PC-9 (cell line): Measurements from ENCODE around the gene CDK11A. TPM values are rescaled to one million over a fixed set of nuclear protein-coding genes. Genes with fewer than 3 reads are reported as not detected.
"Not testable (repeated sequence)": the region's sequence is repeated elsewhere in the genome, so short reads cannot be mapped to it uniquely, and the experiment has no call there.

Source experiments
- BruUV-seq: library from RNA; stranded (reverse); fragments of 400-500 nt; replicated peaks from 2 replicates; lab custom pipeline; 2021; lab: Mats Ljungman, UMichigan
- CTCF ChIA-PET: fragments of 300-600 bp; sonication (Branson Sonifier 250); formaldehyde crosslinking; loops from one replicate; lab custom pipeline; 2022; ENCODE audit warnings: antibody characterized with exemption; lab: Charles Lee
- POLR2A ChIA-PET: fragments of 300-600 bp; sonication (Branson Sonifier 250); formaldehyde crosslinking; loops from one replicate; lab custom pipeline; 2022; ENCODE audit warnings: antibody characterized with exemption; ENCODE audit not compliant: unreplicated experiment; lab: Charles Lee
- DNase-seq, 2 experiments: peaks; one replicate each; pipeline versions ENCODE4 v3.0.0 to v3.0.0-alpha.2; 2015 to 2022; ENCODE audit warnings: mixed read lengths in 1 of 2
- H2AFZ ChIP-seq: fragments of 200-600 bp; sonication (generic); 2 replicates; pipeline ENCODE4 v1.8.1; 2017; ENCODE audit warnings: antibody characterized with exemption
- H3F3A ChIP-seq: fragments of 200-600 bp; sonication (generic); 2 replicates; pipeline ENCODE4 v1.8.1; 2017; ENCODE audit warnings: antibody characterized with exemption, mild to moderate bottlenecking, low read depth; ENCODE audit not compliant: insufficient read depth
- H3K27ac ChIP-seq: fragments of 200-600 bp; sonication (generic); 2 replicates; pipeline ENCODE4 v1.6.1; 2016; ENCODE audit warnings: mixed run types
- H3K27me3 ChIP-seq: fragments of 200-600 bp; sonication (generic); 2 replicates; pipeline ENCODE4 v1.6.1; 2016; ENCODE audit warnings: low read depth, mixed run types; ENCODE audit not compliant: insufficient read depth
- H3K36me3 ChIP-seq: fragments of 200-600 bp; sonication (generic); 2 replicates; pipeline ENCODE4 v1.6.1; 2016; ENCODE audit warnings: low read depth, mixed run types
- H3K4me1 ChIP-seq: fragments of 200-600 bp; sonication (generic); replicated peaks from 2 replicates; pipeline ENCODE4 v1.6.1; 2016; ENCODE audit warnings: mixed run types; ENCODE audit not compliant: insufficient read depth
- H3K4me2 ChIP-seq: fragments of 200-600 bp; sonication (generic); 2 replicates; pipeline ENCODE4 v1.6.1; 2017; ENCODE audit warnings: mixed run types
- H3K4me3 ChIP-seq: fragments of 200-600 bp; sonication (generic); 2 replicates; pipeline ENCODE4 v1.6.1; 2016; ENCODE audit warnings: mixed run types
- H3K79me2 ChIP-seq: fragments of 200-600 bp; sonication (generic); 2 replicates; pipeline ENCODE4 v1.6.1; 2017; ENCODE audit warnings: low read depth, mixed run types
- H3K9me2 ChIP-seq: fragments of 200-600 bp; sonication (generic); 2 replicates; pipeline ENCODE4 v1.8.1; 2017; ENCODE audit warnings: mild to moderate bottlenecking; ENCODE audit not compliant: insufficient read depth
- H3K9me3 ChIP-seq: fragments of 200-600 bp; sonication (generic); 2 replicates; pipeline ENCODE4 v1.8.1; 2016; ENCODE audit warnings: low read depth; ENCODE audit not compliant: insufficient read depth
- H4K20me1 ChIP-seq: fragments of 200-600 bp; sonication (generic); 2 replicates; pipeline ENCODE4 v1.8.1; 2017; ENCODE audit not compliant: insufficient read depth
- CTCF ChIP-seq: fragments of 200-600 bp; sonication (generic); conservative IDR thresholded peaks from 2 replicates; pipeline ENCODE4 v1.6.1; 2017; ENCODE audit warnings: mixed run types, antibody characterized with exemption, mild to moderate bottlenecking, moderate library complexity
- EZH2 ChIP-seq: fragments of 200-600 bp; sonication (generic); IDR thresholded peaks from 2 replicates; pipeline ENCODE4 v1.8.0; 2017; ENCODE audit warnings: antibody characterized with exemption, low read depth
- intact Hi-C: fragments of 100-400 bp; cut with micrococcal nuclease; formaldehyde crosslinking; loops from one replicate; pipeline ENCODE4 v1.10.0; 2022; ENCODE audit not compliant: unreplicated experiment
- total RNA-seq: library from RNA; stranded (reverse); gene quantifications from 2 replicates; pipeline ENCODE4 v1.2.3, GENCODE V29; 2021

CDK11A gene
- total RNA-seq, 1 experiment from 2014 or later, result 42.2 TPM

GRCh38 chr1:1707241-1707640 lies 16.9 kb downstream of the CDK11A start:
- H3K27ac ChIP-seq, H3K4me1 ChIP-seq, H2AFZ ChIP-seq, H3K79me2 ChIP-seq, H4K20me1 ChIP-seq, H3F3A ChIP-seq, intact Hi-C loops, DNase-seq, POLR2A ChIA-PET, BruUV-seq, H3K27me3 ChIP-seq, H3K4me3 ChIP-seq, H3K9me3 ChIP-seq, H3K4me2 ChIP-seq, CTCF ChIA-PET, H3K9me2 ChIP-seq, H3K36me3 ChIP-seq: not testable (repeated sequence)

- BruUV-seq, intact Hi-C loops, CTCF ChIA-PET, H3K4me1 ChIP-seq, H3K9me3 ChIP-seq, H3F3A ChIP-seq, POLR2A ChIA-PET, H3K4me2 ChIP-seq, H3K27ac ChIP-seq, H3K79me2 ChIP-seq, H3K36me3 ChIP-seq, DNase-seq, H3K27me3 ChIP-seq, H4K20me1 ChIP-seq, H3K9me2 ChIP-seq, H2AFZ ChIP-seq, H3K4me3 ChIP-seq: not testable (repeated sequence)
Measured at GRCh38 chr1:1705623-1706022, 18.5 kb downstream of the CDK11A start.

GRCh38 chr1:1704284-1704957 lies 19.7 kb downstream of the CDK11A start:
- CTCF ChIA-PET, H3K27me3 ChIP-seq, H3K4me1 ChIP-seq, H3K9me2 ChIP-seq, intact Hi-C loops, H3K4me3 ChIP-seq, H3K27ac ChIP-seq, H3K36me3 ChIP-seq, H3K9me3 ChIP-seq, DNase-seq, POLR2A ChIA-PET, H3K79me2 ChIP-seq, H4K20me1 ChIP-seq, H2AFZ ChIP-seq, H3K4me2 ChIP-seq, BruUV-seq, H3F3A ChIP-seq: not testable (repeated sequence)

GRCh38 chr1:1703796-1704195 lies 20.4 kb downstream of the CDK11A start:
- no peak overlapping the region for H3K4me2 ChIP-seq
- ChIA-PET POLR2A (no interaction called here), CTCF (no interaction called here)
- H3K27me3 ChIP-seq, result no peaks in the 10 kb centered on the region
- TF ChIP-seq CTCF (no peak), EZH2 (no peak)
- BruUV-seq, result no TSS peak
- no peaks in the 10 kb centered on the region for H3F3A ChIP-seq
- no peaks in the 10 kb centered on the region for H3K4me1 ChIP-seq
- no peak overlapping the region for H3K27ac ChIP-seq
- H3K9me2 ChIP-seq, result no peaks in the 10 kb centered on the region
- no peaks in the 10 kb centered on the region for H4K20me1 ChIP-seq
- H3K4me3 ChIP-seq, result no peak overlapping the region
- no peak overlapping the region for H2AFZ ChIP-seq
- intact Hi-C loops, result no loop called here
- no peak for DNase-seq
- no peaks in the 10 kb centered on the region for H3K79me2 ChIP-seq
- no peaks in the 10 kb centered on the region for H3K9me3 ChIP-seq
- no peaks in the 10 kb centered on the region for H3K36me3 ChIP-seq

- H3K36me3 ChIP-seq, H4K20me1 ChIP-seq, H3K27me3 ChIP-seq, H3K9me3 ChIP-seq, DNase-seq, H3K4me1 ChIP-seq, intact Hi-C loops, H3K4me2 ChIP-seq, H3K79me2 ChIP-seq, CTCF ChIA-PET, H3F3A ChIP-seq, H3K27ac ChIP-seq, BruUV-seq, H3K9me2 ChIP-seq, POLR2A ChIA-PET, H2AFZ ChIP-seq, H3K4me3 ChIP-seq: not testable (repeated sequence)
Measured at GRCh38 chr1:1702506-1702905, 21.7 kb downstream of the CDK11A start.

- H3K9me2 ChIP-seq, H3K4me2 ChIP-seq, CTCF ChIA-PET, H3K27me3 ChIP-seq, H3K4me1 ChIP-seq, H4K20me1 ChIP-seq, H3K27ac ChIP-seq, H3K36me3 ChIP-seq, H3F3A ChIP-seq, intact Hi-C loops, H3K9me3 ChIP-seq, DNase-seq, H3K79me2 ChIP-seq, POLR2A ChIA-PET, H2AFZ ChIP-seq, BruUV-seq, H3K4me3 ChIP-seq: not testable (repeated sequence)
Measured at GRCh38 chr1:1700557-1700956, 23.6 kb downstream of the CDK11A start.

- BruUV-seq, H3K79me2 ChIP-seq, H3K4me2 ChIP-seq, CTCF ChIA-PET, H3K4me3 ChIP-seq, H3K27ac ChIP-seq, H3F3A ChIP-seq, H3K27me3 ChIP-seq, H2AFZ ChIP-seq, DNase-seq, POLR2A ChIA-PET, H3K9me2 ChIP-seq, H3K36me3 ChIP-seq, H3K9me3 ChIP-seq, intact Hi-C loops, H4K20me1 ChIP-seq, H3K4me1 ChIP-seq: not testable (repeated sequence)
Measured at GRCh38 chr1:1700067-1700466, 24.1 kb downstream of the CDK11A start.
